B cell (primary cell): ENCODE results near the gene CTNNA1. TPM values are rescaled to one million over a fixed set of nuclear protein-coding genes. Genes with fewer than 3 reads are reported as not detected.

Source experiments
- ATAC-seq: fragments of 200-7000 bp; cut with Tn5 transposase; one replicate; pipeline ENCODE4 v1.10.0; 2021; ENCODE audit warnings: low read depth, mild to moderate bottlenecking, moderate number of reproducible peaks, moderate library complexity
- CTCF ChIA-PET: fragments of 350-600 bp; sonication (Branson Sonifier 250); formaldehyde crosslinking; loops from one replicate; lab custom pipeline; 2021; ENCODE audit warnings: antibody characterized with exemption, inconsistent platforms; lab: Charles Lee
- POLR2A ChIA-PET: fragments of 350-600 bp; sonication (Branson Sonifier 250); formaldehyde crosslinking; loops from one replicate; lab custom pipeline; 2021; ENCODE audit warnings: antibody characterized with exemption; lab: Charles Lee
- DNase-seq: peaks from one replicate; pipeline ENCODE4 v3.0.0; 2013
- H2AFZ ChIP-seq: 2 replicates; pipeline ENCODE4 v1.6.1; 2012; ENCODE audit warnings: mild to moderate bottlenecking, low read depth, low read length; ENCODE audit not compliant: insufficient read depth, poor library complexity, severe bottlenecking
- H3K27ac ChIP-seq, 2 donors: 1 replicate in 1 of 2; 2 replicates in 1 of 2; pipeline ENCODE4 v1.5.1; 2012 to 2013; ENCODE audit warnings: low read length in 2 of 2, mild to moderate bottlenecking in 2 of 2, moderate library complexity in 1 of 2
- H3K27me3 ChIP-seq, 4 experiments: fragments of 200-600 bp in 1 of 4; sonication (generic) in 1 of 4; replicated peaks in 1 of 4; 1 replicate in 2 of 4; 2 replicates in 2 of 4; pipeline versions ENCODE4 v1.6.1 to v1.7.0; 2013 to 2016; ENCODE audit warnings: low read length in 3 of 4, mild to moderate bottlenecking in 2 of 4, mixed read lengths in 1 of 4, moderate library complexity in 1 of 4; ENCODE audit not compliant: insufficient read depth in 4 of 4, control insufficient read depth in 3 of 4; ENCODE audit errors: control extremely low read depth in 1 of 4
- H3K36me3 ChIP-seq, 2 experiments: replicated peaks in 1 of 2; 1 replicate in 1 of 2; 2 replicates in 1 of 2; pipeline versions ENCODE4 v1.6.1 to v1.7.1; 2013; ENCODE audit warnings: low read length in 1 of 2; ENCODE audit not compliant: insufficient read depth in 2 of 2, control insufficient read depth in 1 of 2; ENCODE audit errors: control extremely low read depth in 1 of 2, extremely low read depth in 1 of 2
- H3K4me1 ChIP-seq, 2 donors: fragments of 200-600 bp in 1 of 2; sonication (generic) in 1 of 2; 1 replicate in 1 of 2; 2 replicates in 1 of 2; pipeline versions ENCODE4 v1.5.1 to v1.6.1; 2013 to 2017; ENCODE audit warnings: low read length in 2 of 2; ENCODE audit not compliant: control insufficient read depth in 2 of 2, insufficient read depth in 2 of 2
- H3K4me2 ChIP-seq: replicated peaks from 2 replicates; pipeline ENCODE3; 2012; ENCODE audit warnings: mild to moderate bottlenecking, low read depth, low read length; ENCODE audit not compliant: poor library complexity, severe bottlenecking
- H3K4me3 ChIP-seq, 5 experiments: fragments of 200-600 bp in 1 of 5; sonication (generic) in 1 of 5; 1 replicate in 3 of 5; 2 replicates in 2 of 5; pipeline versions ENCODE4 v1.5.1 to v1.7.0; 2011 to 2016; ENCODE audit warnings: low read length in 4 of 5, mild to moderate bottlenecking in 4 of 5, low read depth in 2 of 5, control low read depth in 1 of 5, moderate library complexity in 1 of 5; ENCODE audit not compliant: insufficient read depth in 1 of 5; ENCODE audit errors: control extremely low read depth in 1 of 5, extremely low read depth in 1 of 5
- H3K79me2 ChIP-seq: fragments of 200-600 bp; sonication (generic); one replicate; pipeline ENCODE4 v1.6.0; 2016; ENCODE audit warnings: low read length; ENCODE audit not compliant: control insufficient read depth, insufficient read depth
- H3K9ac ChIP-seq: fragments of 200-600 bp; sonication (generic); 2 replicates; pipeline ENCODE4 v1.6.1; 2017; ENCODE audit warnings: mild to moderate bottlenecking, low read length, moderate library complexity
- H3K9me3 ChIP-seq, 3 donors: one replicate each; pipeline versions ENCODE4 v1.6.1 to v1.7.1; 2013; ENCODE audit warnings: low read length in 2 of 3; ENCODE audit not compliant: control insufficient read depth in 2 of 3, insufficient read depth in 1 of 3; ENCODE audit errors: control extremely low read depth in 1 of 3
- H4K20me1 ChIP-seq: 2 replicates; pipeline ENCODE4 v1.6.0; 2012; ENCODE audit warnings: mild to moderate bottlenecking, low read length; ENCODE audit not compliant: insufficient read depth, control insufficient read depth, poor library complexity, severe bottlenecking
- H3K27ac Mint-ChIP-seq: one replicate; pipeline ENCODE4 v1.8.0; 2021; ENCODE audit warnings: mixed read lengths
- H3K27me3 Mint-ChIP-seq: one replicate; pipeline ENCODE4 v1.8.0; 2021; ENCODE audit warnings: mixed read lengths
- H3K4me1 Mint-ChIP-seq: one replicate; pipeline ENCODE4 v1.8.0; 2021; ENCODE audit warnings: mixed read lengths
- H3K4me3 Mint-ChIP-seq: one replicate; pipeline ENCODE4 v1.8.0; 2021; ENCODE audit warnings: mixed read lengths
- H3K9me3 Mint-ChIP-seq: one replicate; pipeline ENCODE4 v1.8.0; 2022; ENCODE audit warnings: mixed read lengths; ENCODE audit not compliant: insufficient read depth
- EZH2 ChIP-seq: IDR thresholded peaks from 2 replicates; pipeline ENCODE4 v1.6.1; 2012; ENCODE audit warnings: borderline replicate concordance, low read depth, mild to moderate bottlenecking, moderate library complexity, low read length; ENCODE audit not compliant: insufficient read depth, poor library complexity, severe bottlenecking
- WGBS: methylation state at CpG from one replicate; pipeline ENCODE4 v1.1.5; 2013; ENCODE audit warnings: missing lambda C conversion rate; ENCODE audit not compliant: insufficient coverage; 5-methylcytosine and 5-hydroxymethylcytosine counted together
- intact Hi-C: fragments of 100-400 bp; cut with micrococcal nuclease; formaldehyde crosslinking; loops from one replicate; pipeline ENCODE4 v1.10.0; 2022
- polyA plus RNA-seq: library from polyadenylated mRNA; depleted of rRNA; stranded (reverse); fragments of >200 nt; gene quantifications from 2 replicates; pipeline ENCODE4 v1.2.3, GENCODE V29; 2012
- total RNA-seq, 2 donors: library from RNA; stranded (reverse); fragments of 120-200 nt in 1 of 2; gene quantifications; 1 replicate in 1 of 2; 2 replicates in 1 of 2; pipeline versions ENCODE4 v1.2.3 to v1.2.4, GENCODE V29; 2013 to 2022
- TF ChIP-seq, protein P1 (sequence below): fragments of 200-600 bp; IDR thresholded peaks from one replicate; pipeline ENCODE4 v1.8.0; 2022; ENCODE audit warnings: antibody characterized with exemption, mild to moderate bottlenecking

The CTNNA1 gene
- total and polyA plus RNA-seq, 2 donors (not counting 1 experiment from before 2014, with no cell fraction given) = 22.7 to 96.0 TPM

DNA sequence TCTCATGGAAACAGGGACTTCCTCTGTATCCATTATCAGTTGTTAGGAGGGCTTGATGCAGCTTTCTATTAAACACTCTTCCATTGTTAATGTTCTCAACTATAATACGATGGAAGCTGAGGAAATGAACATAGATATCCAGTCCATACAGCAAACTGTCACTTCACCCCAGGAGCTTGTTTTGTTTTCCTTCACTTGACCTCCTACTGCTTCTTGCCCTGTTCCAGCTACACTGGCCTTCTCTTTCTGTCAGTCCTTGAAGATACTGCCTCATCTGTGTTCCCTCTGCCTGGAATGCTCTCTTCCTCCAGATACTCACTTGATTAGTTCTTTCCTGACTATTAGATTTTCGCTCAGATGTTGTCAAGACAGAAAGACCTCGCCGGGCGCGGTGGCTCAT lies 17.1 kb downstream of the CTNNA1 start:
- ATAC-seq (no peak), DNase-seq (no peak)
- Histone ChIP-seq H3K79me2 (peaks cover 70% of the 10 kb centered on the region), H4K20me1 (peaks cover 34% of the 10 kb centered on the region), H3K36me3 (no peaks in the 10 kb centered on the region), H3K4me2 (no peak overlapping the region), H2AFZ (no peak overlapping the region), H3K27me3 (no peaks in the 10 kb centered on the region), H3K9ac (no peak overlapping the region), H3K27ac (no peak overlapping the region), H3K4me3 (no peak overlapping the region), H3K4me1 (no peaks in the 10 kb centered on the region), H3K9me3 (no peaks in the 10 kb centered on the region)
- WGBS = 94% methylated on average over 6 of the region's 6 CpGs
- intact Hi-C loops = no loop called here
- ChIA-PET POLR2A (no interaction called here), CTCF (no interaction called here)
- no peaks in the 10 kb centered on the region for H3K9me3 Mint-ChIP-seq
- peaks cover 18% of the 10 kb centered on the region for H3K4me1 Mint-ChIP-seq
- no peak overlapping the region for H3K27ac Mint-ChIP-seq
- no peak overlapping the region for H3K4me3 Mint-ChIP-seq
- no peaks in the 10 kb centered on the region for H3K27me3 Mint-ChIP-seq
- TF ChIP-seq EZH2 = no peak
- TF ChIP-seq, protein P1, sequence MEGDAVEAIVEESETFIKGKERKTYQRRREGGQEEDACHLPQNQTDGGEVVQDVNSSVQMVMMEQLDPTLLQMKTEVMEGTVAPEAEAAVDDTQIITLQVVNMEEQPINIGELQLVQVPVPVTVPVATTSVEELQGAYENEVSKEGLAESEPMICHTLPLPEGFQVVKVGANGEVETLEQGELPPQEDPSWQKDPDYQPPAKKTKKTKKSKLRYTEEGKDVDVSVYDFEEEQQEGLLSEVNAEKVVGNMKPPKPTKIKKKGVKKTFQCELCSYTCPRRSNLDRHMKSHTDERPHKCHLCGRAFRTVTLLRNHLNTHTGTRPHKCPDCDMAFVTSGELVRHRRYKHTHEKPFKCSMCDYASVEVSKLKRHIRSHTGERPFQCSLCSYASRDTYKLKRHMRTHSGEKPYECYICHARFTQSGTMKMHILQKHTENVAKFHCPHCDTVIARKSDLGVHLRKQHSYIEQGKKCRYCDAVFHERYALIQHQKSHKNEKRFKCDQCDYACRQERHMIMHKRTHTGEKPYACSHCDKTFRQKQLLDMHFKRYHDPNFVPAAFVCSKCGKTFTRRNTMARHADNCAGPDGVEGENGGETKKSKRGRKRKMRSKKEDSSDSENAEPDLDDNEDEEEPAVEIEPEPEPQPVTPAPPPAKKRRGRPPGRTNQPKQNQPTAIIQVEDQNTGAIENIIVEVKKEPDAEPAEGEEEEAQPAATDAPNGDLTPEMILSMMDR = no peak

DNA sequence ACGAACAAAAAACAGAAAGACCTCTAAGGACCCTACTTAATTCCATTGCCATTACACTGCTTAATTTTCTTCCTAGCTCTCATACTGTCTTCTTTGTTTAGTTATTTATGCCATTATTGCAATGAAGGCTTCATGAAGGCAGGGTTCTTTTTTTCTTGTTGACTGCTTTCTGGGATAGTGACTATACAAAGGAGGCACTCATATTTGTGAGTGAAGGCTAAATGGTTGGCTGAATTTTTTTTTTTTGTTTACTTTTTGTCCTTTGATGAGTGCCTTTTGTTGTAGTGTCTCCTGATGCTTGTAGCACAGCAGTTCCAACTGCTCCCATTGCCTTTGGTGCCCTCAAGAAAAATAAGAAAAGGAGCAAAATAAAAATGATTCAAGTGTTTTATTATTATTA lies 17.8 kb downstream of the CTNNA1 start:
- POLR2A ChIA-PET = no interaction called here
- H3K79me2 ChIP-seq = peaks cover 65% of the 10 kb centered on the region

More for the DNA sequence above, 17.8 kb downstream of the CTNNA1 start:
- Mint-ChIP-seq H3K27me3 (no peaks in the 10 kb centered on the region), H3K27ac (no peak overlapping the region), H3K4me1 (peaks cover 15% of the 10 kb centered on the region), H3K9me3 (no peaks in the 10 kb centered on the region), H3K4me3 (no peak overlapping the region)
- Histone ChIP-seq H3K27me3 (no peaks in the 10 kb centered on the region), H3K36me3 (no peaks in the 10 kb centered on the region), H3K4me1 (no peaks in the 10 kb centered on the region), H3K9ac (no peak overlapping the region), H3K27ac (no peak overlapping the region), H3K4me3 (no peak overlapping the region), H3K9me3 (no peaks in the 10 kb centered on the region), H3K4me2 (no peak overlapping the region), H2AFZ (no peak overlapping the region), H4K20me1 (peaks cover 29% of the 10 kb centered on the region)
- TF ChIP-seq, protein P1 = no peak
- TF ChIP-seq EZH2 = no peak
- intact Hi-C loops = no loop called here
- ATAC-seq (no peak), DNase-seq (no peak)
- WGBS = no CpG with 5 or more reads among the region's 1 CpG
- CTCF ChIA-PET = no interaction called here
